GM23338 (cell line): ENCODE data around the gene DMRT2. TPM values are rescaled to one million over a fixed set of nuclear protein-coding genes. Genes with fewer than 3 reads are reported as not detected.

ENCODE experiments used
- ATAC-seq: fragments of 200-7000 bp; cut with Tn5 transposase; 3 replicates; pipeline ENCODE4 v1.9.1; 2020
- DNase-seq: peaks from one replicate; pipeline ENCODE4 v3.0.0-alpha.2; 2015; ENCODE audit warnings: low spot score
- H2AFZ ChIP-seq: fragments of 200-600 bp; sonication (generic); 2 replicates; pipeline ENCODE4 v1.8.0; 2016; ENCODE audit warnings: antibody characterized with exemption, mild to moderate bottlenecking, moderate library complexity
- H3F3A ChIP-seq: fragments of 200-600 bp; sonication (generic); replicated peaks from 2 replicates; pipeline ENCODE4 v1.8.0; 2017; ENCODE audit warnings: antibody characterized with exemption, mixed run types, low read depth
- H3K27ac ChIP-seq: fragments of 200-600 bp; sonication (generic); 2 replicates; pipeline ENCODE4 v1.6.1; 2016; ENCODE audit warnings: low read depth
- H3K27me3 ChIP-seq: fragments of 200-600 bp; sonication (generic); 2 replicates; pipeline ENCODE4 v1.8.0; 2016; ENCODE audit warnings: mild to moderate bottlenecking, mixed run types, moderate library complexity; ENCODE audit not compliant: insufficient read depth
- H3K36me3 ChIP-seq: fragments of 200-600 bp; sonication (generic); 2 replicates; pipeline ENCODE4 v1.8.0; 2016; ENCODE audit warnings: mild to moderate bottlenecking; ENCODE audit not compliant: insufficient read depth
- H3K4me1 ChIP-seq: fragments of 200-600 bp; sonication (generic); 2 replicates; pipeline ENCODE4 v1.8.0; 2016; ENCODE audit warnings: mild to moderate bottlenecking, moderate library complexity; ENCODE audit not compliant: insufficient read depth
- H3K4me2 ChIP-seq: fragments of 200-600 bp; sonication (generic); 2 replicates; pipeline ENCODE4 v1.7.1; 2017; ENCODE audit warnings: mixed run types
- H3K4me3 ChIP-seq: fragments of 200-600 bp; sonication (generic); 2 replicates; pipeline ENCODE4 v1.6.1; 2016; ENCODE audit warnings: mixed run types
- H3K79me2 ChIP-seq: fragments of 200-600 bp; sonication (generic); replicated peaks from 2 replicates; pipeline ENCODE4 v1.8.0; 2017; ENCODE audit warnings: mild to moderate bottlenecking; ENCODE audit not compliant: insufficient read depth
- H3K9me2 ChIP-seq: fragments of 200-600 bp; sonication (generic); 2 replicates; pipeline ENCODE4 v1.8.0; 2017; ENCODE audit not compliant: insufficient read depth
- H4K20me1 ChIP-seq: fragments of 200-600 bp; sonication (generic); replicated peaks from 2 replicates; pipeline ENCODE4 v1.8.0; 2017; ENCODE audit warnings: mild to moderate bottlenecking; ENCODE audit not compliant: insufficient read depth
- H3K27ac Mint-ChIP-seq: 2 replicates; pipeline ENCODE4 v1.8.0; 2020; ENCODE audit warnings: inconsistent platforms, mild to moderate bottlenecking, moderate library complexity, mixed read lengths
- H3K27me3 Mint-ChIP-seq: 3 replicates; pipeline ENCODE4 v1.8.0; 2022; ENCODE audit warnings: low read depth, mild to moderate bottlenecking, moderate library complexity, mixed read lengths, inconsistent platforms; ENCODE audit not compliant: insufficient read depth, poor library complexity
- H3K36me3 Mint-ChIP-seq: 3 replicates; pipeline ENCODE4 v1.8.0; 2021; ENCODE audit warnings: low read depth, mild to moderate bottlenecking, inconsistent platforms, moderate library complexity, mixed read lengths
- H3K4me1 Mint-ChIP-seq: 3 replicates; pipeline ENCODE4 v1.8.0; 2020; ENCODE audit warnings: mild to moderate bottlenecking, inconsistent platforms, mixed read lengths
- H3K4me3 Mint-ChIP-seq: 3 replicates; pipeline ENCODE4 v1.8.0; 2021; ENCODE audit warnings: moderate library complexity, mild to moderate bottlenecking, inconsistent platforms, mixed read lengths
- H3K9me3 Mint-ChIP-seq: 3 replicates; pipeline ENCODE4 v1.8.0; 2020; ENCODE audit warnings: moderate library complexity, mild to moderate bottlenecking, inconsistent platforms, mixed read lengths
- EZH2 ChIP-seq: fragments of 200-600 bp; sonication (generic); IDR thresholded peaks from one replicate; pipeline ENCODE4 v1.8.0; 2017; ENCODE audit warnings: antibody characterized with exemption, mild to moderate bottlenecking, low read depth; ENCODE audit not compliant: unreplicated experiment
- EZH2phosphoT487 ChIP-seq: fragments of 200-600 bp; sonication (generic); IDR thresholded peaks from one replicate; pipeline ENCODE4 v1.8.1; 2018; ENCODE audit warnings: antibody characterized with exemption; ENCODE audit not compliant: unreplicated experiment
- POLR2AphosphoS5 ChIP-seq: IDR thresholded peaks from 2 replicates; pipeline ENCODE4 v1.6.1; 2016; ENCODE audit warnings: antibody characterized with exemption, low read depth
- ZNF462 ChIP-seq: fragments of 250-450 bp; sonication (Bioruptor Pico); IDR thresholded peaks from 2 replicates; pipeline ENCODE4 v1.5.0; 2020; ENCODE audit warnings: mild to moderate bottlenecking, moderate library complexity
- polyA plus RNA-seq: library from polyadenylated mRNA; unstranded; fragments of >200 nt; fragmentation: Nextera tagmentation; extraction: Ambion mirVana; gene quantifications from 2 replicates; pipeline ENCODE4 v1.2.1, GENCODE V29; 2016
- total RNA-seq: library from RNA; depleted of rRNA; stranded (reverse); fragments of >200 nt; shearing (Covaris generic); gene quantifications from 2 replicates; pipeline ENCODE4 v1.2.3, GENCODE V29; 2014
- TF ChIP-seq, protein P1 (sequence below): IDR thresholded peaks from 2 replicates; pipeline ENCODE4 v1.6.1; 2016; ENCODE audit warnings: antibody characterized with exemption
- TF ChIP-seq, protein P2 (sequence below), 2 experiments: fragments of 200-600 bp in 1 of 2; sonication (generic) in 1 of 2; conservative IDR thresholded peaks; 2 replicates each; pipeline versions ENCODE4 v1.5.1 to v1.6.1; 2016 to 2017; ENCODE audit warnings: antibody characterized with exemption in 2 of 2, low read depth in 2 of 2, mild to moderate bottlenecking in 2 of 2, moderate library complexity in 1 of 2

The DMRT2 gene
- total and polyA plus RNA-seq, 2 experiments from 2014 or later: not detected

- Mint-ChIP-seq H3K4me1 (peaks cover 55% of the 10 kb centered on the region), H3K27ac (no peak overlapping the region), H3K4me3 (peak overlapping the region; percentile 64), H3K36me3 (no peaks in the 10 kb centered on the region; the same call in 2 of the 3 replicates), H3K27me3 (peaks cover 98% of the 10 kb centered on the region), H3K9me3 (peaks cover 14% of the 10 kb centered on the region)
- no peak overlapping the region for H2AFZ ChIP-seq
- no peaks in the 10 kb centered on the region for H3K36me3 ChIP-seq
- H3K4me3 ChIP-seq: no peak overlapping the region
- no peak for ATAC-seq
- no peak overlapping the region; the same call in 1 of the 2 replicates for H3K4me2 ChIP-seq
- TF ChIP-seq, protein P1, sequence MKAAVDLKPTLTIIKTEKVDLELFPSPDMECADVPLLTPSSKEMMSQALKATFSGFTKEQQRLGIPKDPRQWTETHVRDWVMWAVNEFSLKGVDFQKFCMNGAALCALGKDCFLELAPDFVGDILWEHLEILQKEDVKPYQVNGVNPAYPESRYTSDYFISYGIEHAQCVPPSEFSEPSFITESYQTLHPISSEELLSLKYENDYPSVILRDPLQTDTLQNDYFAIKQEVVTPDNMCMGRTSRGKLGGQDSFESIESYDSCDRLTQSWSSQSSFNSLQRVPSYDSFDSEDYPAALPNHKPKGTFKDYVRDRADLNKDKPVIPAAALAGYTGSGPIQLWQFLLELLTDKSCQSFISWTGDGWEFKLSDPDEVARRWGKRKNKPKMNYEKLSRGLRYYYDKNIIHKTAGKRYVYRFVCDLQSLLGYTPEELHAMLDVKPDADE: no peak
- TF ChIP-seq EZH2: peak; percentile 88
- no peak for TF ChIP-seq ZNF462 (CRISPR knock-in tag)
- TF ChIP-seq POLR2AphosphoS5: no peak
- peak; percentile 51 for TF ChIP-seq EZH2phosphoT487
- TF ChIP-seq, protein P2, sequence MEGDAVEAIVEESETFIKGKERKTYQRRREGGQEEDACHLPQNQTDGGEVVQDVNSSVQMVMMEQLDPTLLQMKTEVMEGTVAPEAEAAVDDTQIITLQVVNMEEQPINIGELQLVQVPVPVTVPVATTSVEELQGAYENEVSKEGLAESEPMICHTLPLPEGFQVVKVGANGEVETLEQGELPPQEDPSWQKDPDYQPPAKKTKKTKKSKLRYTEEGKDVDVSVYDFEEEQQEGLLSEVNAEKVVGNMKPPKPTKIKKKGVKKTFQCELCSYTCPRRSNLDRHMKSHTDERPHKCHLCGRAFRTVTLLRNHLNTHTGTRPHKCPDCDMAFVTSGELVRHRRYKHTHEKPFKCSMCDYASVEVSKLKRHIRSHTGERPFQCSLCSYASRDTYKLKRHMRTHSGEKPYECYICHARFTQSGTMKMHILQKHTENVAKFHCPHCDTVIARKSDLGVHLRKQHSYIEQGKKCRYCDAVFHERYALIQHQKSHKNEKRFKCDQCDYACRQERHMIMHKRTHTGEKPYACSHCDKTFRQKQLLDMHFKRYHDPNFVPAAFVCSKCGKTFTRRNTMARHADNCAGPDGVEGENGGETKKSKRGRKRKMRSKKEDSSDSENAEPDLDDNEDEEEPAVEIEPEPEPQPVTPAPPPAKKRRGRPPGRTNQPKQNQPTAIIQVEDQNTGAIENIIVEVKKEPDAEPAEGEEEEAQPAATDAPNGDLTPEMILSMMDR (conservative IDR thresholded peaks at IDR 0.05; ENCODE audit: low read depth in 2 of 2): no peak
- H3K9me2 ChIP-seq: no peaks in the 10 kb centered on the region
- H4K20me1 ChIP-seq: peaks cover 38% of the 10 kb centered on the region
- peaks cover 21% of the 10 kb centered on the region for H3F3A ChIP-seq
- no peak for DNase-seq
- H3K4me1 ChIP-seq: peaks cover 52% of the 10 kb centered on the region
- H3K27ac ChIP-seq: no peak overlapping the region
- H3K79me2 ChIP-seq: no peaks in the 10 kb centered on the region
- peaks cover 98% of the 10 kb centered on the region for H3K27me3 ChIP-seq
Observed at GRCh38 chr9:1048811-1049210, 1.3 kb upstream of the DMRT2 start.
